GM19043 (cell line): ENCODE data around the gene SYCP1.
"Not testable (repeated sequence)": the region's sequence is repeated elsewhere in the genome, so short reads cannot be mapped to it uniquely, and the experiment has no call there.

Experiments used
- ATAC-seq: cut with Tn5 transposase; IDR thresholded peaks from one replicate; pipeline ENCODE4 v1.9.1; 2021; ENCODE audit warnings: low read depth; ENCODE audit not compliant: unreplicated experiment

SYCP1 gene

DNA sequence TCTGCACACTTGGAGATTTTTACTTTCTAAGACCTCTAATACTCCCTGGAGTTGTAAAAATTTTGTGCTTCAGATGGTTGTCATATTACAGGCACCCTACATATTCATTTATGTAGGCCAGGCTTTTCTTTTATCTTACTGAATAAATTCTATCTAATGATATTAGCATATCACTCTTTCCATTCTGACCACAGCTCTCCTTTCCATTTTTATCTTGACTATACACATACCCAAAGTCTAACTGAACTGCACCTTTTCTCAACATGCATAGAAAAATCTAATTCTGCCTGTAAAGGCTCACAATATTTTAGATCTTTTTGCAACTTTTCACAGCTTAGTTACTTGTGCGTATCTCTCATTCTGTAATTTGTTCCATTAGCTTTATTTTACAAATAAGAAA is 122.2 kb downstream of the SYCP1 start:
- no peak for ATAC-seq

DNA sequence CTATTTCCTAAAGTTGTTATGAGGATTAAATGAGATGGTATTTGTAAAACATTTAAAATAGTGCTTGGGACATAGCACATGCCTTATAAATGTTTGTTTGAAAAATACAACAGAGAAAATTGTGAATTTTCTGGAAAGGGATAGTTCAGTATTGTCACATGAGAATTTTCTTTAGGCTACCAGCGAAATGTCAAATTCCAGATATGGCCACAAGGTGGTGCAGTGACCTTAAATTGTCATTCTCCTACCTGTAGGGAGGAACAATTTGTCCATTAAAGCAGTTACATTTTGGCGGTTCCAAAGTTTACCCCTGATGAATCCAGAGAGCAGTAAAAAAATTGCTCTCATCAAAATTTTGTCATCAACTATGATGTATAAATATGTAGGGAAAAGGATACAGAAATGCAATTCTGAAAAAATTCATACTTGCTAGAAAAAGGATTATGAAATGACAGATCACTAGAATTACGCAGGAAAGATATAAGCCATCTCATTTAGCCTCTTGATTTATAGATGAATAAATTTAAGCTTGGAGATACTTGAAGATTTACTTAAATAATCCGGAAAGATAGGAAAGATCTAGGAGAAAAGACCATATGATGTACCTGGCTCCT is 124.7 kb downstream of the SYCP1 start:
- no peak for ATAC-seq

GRCh38 chr1:114982251-114982650 is 127.6 kb downstream of the SYCP1 start:
- ATAC-seq = no peak

GRCh38 chr1:114986286-114986685 is 131.6 kb downstream of the SYCP1 start:
- no peak for ATAC-seq

GRCh38 chr1:114988095-114988494 is 133.4 kb downstream of the SYCP1 start:
- ATAC-seq = no peak

GRCh38 chr1:114997510-114998289 is 143.0 kb downstream of the SYCP1 start:
- no peak for ATAC-seq

DNA sequence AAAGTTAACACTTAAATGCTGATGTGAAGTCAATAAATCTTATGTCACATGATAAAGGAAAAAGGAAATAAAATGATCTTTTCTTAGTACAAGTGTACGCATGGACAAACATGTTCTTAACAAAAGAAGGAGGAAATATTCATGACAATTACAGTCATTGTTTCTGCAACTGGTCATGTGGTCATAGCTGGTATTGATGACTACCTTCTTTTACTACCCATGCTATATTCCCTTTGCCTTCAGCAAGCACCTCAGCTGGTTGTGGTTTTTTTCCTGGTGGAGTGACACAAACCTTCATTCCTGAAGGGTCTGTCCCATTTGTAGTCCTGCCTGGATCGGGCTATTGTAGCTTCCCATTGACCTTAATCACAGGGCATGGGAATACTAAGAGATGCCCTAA is 151.5 kb downstream of the SYCP1 start:
- no peak for ATAC-seq

DNA sequence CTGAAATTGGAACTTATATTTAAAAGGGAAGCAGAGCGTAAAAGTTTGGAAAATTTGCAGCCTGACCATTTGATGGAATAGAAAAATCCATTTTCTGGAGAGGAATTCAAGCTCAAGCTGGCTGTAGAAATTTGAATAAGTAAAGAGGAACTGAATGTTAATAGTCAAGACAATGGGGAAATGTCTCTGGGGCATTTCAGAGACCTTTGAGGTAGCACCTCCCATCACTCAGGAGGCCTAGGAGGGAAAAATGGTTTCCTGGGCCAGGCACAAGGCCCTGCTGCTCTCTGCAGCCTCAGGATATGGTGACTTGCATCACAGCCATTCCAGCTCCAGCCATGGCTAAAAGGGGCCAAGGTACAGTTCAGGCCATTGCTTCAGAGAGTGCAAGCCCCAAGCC is 157.3 kb downstream of the SYCP1 start:
- no peak for ATAC-seq

DNA sequence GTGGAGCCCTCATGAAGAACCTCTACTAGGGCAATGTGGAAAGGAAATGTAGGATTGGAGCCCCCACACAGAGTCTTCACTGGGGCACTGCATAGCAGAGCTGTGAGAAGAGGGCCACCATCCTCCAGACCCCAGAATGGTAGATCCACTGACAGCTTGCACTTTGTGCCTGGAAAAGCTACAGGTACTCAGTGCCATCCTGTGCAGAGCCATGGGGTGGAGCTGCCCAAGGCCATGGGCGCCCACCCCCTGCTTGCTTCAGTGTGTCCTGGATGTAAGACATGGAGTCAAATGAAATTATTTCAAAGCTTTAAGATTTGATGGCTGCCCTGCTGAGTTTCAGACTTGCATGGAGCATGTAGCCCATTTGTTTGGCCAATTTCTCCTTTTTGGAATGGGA is 157.8 kb downstream of the SYCP1 start:
- ATAC-seq = no peak

DNA sequence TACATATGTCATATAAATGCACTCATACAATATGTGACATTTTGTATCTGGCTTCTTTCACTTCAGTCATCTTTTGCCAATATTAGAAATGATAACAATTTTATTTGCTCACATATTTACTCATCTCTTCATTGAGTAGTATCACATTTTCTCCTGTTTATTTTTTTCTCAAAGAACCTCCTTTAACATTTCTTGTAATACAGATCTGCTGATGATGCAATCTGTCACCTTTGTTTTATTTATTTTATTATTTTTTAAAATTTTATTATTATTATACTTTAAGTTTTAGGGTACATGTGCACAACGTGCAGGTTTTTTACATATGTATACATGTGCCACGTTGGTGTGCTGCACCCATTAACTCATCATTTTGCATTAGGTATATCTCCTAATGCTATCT is 159.1 kb downstream of the SYCP1 start:
- ATAC-seq = no peak

GRCh38 chr1:115019549-115019948 is 164.9 kb downstream of the SYCP1 start:
- not testable (repeated sequence) for ATAC-seq

DNA sequence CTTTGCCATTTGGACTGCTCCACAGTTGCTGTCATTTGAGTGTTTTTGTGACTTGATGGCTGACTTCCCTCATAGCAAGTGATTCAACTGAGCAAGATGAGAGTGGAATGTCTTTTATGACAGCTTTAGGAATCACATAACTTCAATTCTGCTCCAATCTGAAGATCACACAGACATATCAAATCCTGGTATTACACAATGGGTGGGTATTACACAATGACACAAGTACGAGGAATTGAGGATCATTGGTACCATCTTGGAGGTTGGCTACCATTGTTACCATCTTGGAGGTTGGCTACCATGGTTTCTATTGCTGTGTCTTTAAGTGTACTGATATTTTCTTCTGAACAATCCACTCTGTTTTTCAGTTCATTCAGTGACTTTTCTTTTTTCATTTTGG is 166.5 kb downstream of the SYCP1 start:
- ATAC-seq = no peak

DNA sequence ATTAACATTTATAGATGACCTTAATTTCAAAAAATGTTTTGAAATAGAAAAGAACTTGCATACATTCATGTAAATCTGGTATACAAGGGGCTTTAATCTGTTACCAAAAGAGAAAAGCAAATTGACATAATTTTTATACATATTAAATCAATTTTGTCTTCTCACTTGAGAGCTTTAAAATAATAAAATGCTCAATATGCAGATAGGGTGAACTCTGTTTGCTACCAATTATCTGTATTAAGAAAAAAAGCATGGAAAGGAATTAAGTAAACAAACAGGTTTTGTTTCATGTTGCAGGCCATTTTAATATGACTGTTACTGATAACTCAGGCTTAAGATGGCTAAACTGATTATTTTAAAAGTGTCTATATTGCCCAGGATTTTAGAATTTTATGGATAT is 168.9 kb downstream of the SYCP1 start:
- ATAC-seq = no peak

DNA sequence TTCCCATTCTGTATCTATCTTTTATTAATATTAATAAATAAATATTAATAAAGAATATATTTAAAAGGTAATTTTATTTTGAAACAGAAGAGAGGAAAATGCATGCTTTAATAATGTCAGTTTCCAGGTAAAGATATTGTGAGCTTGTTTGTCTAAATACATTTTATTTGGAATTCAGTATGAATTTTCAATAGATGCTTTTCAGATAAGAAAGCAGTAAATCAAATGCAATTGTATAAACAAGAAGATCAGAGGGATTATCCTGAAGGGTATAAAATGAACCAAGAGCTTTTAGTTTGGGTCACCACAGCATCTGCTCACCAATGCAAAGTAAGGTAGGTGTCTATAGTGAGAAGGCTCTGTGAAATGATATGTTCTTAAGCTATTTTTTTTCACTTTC is 174.9 kb downstream of the SYCP1 start, which contains the start of gene TSHB:
TSHB (plus strand) TSS at position 301 of the 400 bp plus-strand sequence. CDS start 3,537 bp downstream, outside the sequence.
- no peak for ATAC-seq

GRCh38 chr1:115031595-115031994 is 176.9 kb downstream of the SYCP1 start:
- no peak for ATAC-seq

DNA sequence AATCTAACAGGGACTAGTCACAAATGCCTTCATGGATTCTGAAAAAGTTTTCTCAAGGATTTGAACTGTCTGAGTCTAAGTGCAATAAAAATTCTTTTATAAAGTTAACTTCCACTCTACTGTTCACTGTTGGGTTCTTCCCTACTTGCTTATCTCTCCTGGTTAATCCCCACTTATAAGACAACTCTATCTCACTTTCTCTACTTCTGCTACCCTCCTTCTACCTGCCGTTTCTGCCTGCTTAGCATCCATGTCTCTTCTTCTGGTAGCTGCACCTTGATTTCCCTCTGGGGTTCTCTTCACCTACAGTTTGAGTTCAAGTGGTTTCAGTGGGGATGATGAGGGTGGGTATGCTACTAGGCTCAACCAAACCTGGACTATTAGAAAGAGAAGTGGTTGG is 181.0 kb downstream of the SYCP1 start:
- ATAC-seq = no peak

- ATAC-seq = no peak
These were observed 182.3 kb downstream of the SYCP1 start for GRCh38 chr1:115036814-115037507.

- ATAC-seq = no peak
These were observed 185.8 kb downstream of the SYCP1 start for GRCh38 chr1:115040501-115040900.

DNA sequence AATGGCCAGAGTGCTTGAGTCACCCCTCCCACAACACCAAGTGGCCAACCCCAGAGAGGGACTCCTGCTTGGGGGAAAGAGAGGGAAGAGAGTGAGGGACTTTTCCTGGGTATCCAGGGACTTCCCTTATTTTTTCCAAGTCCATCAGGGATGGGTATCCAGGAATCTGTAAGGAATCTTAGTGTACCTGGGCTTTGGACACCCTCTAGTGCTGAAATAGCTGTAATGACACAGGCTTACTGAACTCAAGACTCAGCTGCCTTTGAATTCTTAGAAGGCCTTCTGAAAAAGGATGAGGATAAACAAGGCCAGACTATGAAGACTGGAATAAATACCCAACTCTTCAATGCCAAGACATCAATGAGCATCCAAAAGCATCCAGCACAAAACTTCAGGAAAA is 187.0 kb downstream of the SYCP1 start:
- no peak for ATAC-seq
